Dermis microvascular lymphatic vessel endothelial cell (primary cell): ENCODE data around the gene MET. TPM values are rescaled to one million over a fixed set of nuclear protein-coding genes. Genes with fewer than 3 reads are reported as not detected.
"Not testable (repeated sequence)": the region's sequence is repeated elsewhere in the genome, so short reads cannot be mapped to it uniquely, and the experiment has no call there.

Experiments
- DNase-seq, 2 donors: peaks; one replicate each; pipeline versions ENCODE4 v3.0.0 to v3.0.0-alpha.2; 2010; ENCODE audit warnings: low read depth in 2 of 2
- total RNA-seq: library from RNA; depleted of rRNA; stranded (reverse); fragments of >200 nt; gene quantifications from 2 replicates; pipeline ENCODE4 v1.2.1, GENCODE V29; 2014

MET gene
- total RNA-seq, 1 donor from 2014 or later: 43.0 TPM

GRCh38 chr7:116697761-116698160 is 25.8 kb downstream of the MET start:
- no peak for DNase-seq

- DNase-seq: peak in 1 of 2 donors; percentile 58
Observed at GRCh38 chr7:116698396-116698795, 26.4 kb downstream of the MET start.

- no peak for DNase-seq
Observed at GRCh38 chr7:116698930-116699721, 27.1 kb downstream of the MET start.

DNA sequence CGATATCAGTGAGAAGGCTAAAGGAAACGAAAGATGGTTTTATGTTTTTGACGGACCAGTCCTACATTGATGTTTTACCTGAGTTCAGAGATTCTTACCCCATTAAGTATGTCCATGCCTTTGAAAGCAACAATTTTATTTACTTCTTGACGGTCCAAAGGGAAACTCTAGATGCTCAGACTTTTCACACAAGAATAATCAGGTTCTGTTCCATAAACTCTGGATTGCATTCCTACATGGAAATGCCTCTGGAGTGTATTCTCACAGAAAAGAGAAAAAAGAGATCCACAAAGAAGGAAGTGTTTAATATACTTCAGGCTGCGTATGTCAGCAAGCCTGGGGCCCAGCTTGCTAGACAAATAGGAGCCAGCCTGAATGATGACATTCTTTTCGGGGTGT is 27.7 kb downstream of the MET start:
- no peak for DNase-seq

- no peak for DNase-seq
Observed at GRCh38 chr7:116702046-116702785, 30.2 kb downstream of the MET start.

DNA sequence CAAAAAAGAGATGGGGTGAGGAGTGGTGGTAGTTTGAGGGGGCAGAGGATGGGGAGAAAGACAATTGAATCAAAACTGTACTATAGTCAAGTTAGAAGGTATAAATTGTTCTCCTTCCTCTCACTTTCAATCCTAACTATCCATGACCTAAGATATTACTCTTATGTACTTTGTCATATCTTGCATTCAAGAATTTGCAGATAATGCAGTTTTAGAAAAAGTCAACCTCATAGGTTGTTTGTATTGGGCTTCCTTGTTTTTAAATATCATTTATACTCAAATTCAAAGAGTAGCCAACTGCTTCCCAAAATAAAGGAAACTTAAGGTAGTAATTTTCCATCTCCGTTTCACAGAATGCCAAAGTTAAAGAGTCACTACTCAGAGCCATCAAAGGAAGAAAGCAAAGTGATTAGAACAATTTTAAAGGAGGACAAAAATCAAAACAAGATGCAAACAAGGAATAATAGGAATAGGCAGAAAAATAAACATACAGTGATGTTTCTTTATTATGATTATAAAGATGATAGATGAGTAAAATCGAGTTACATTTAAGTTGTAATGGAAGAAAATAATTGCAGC is 32.7 kb downstream of the MET start:
- no peak for DNase-seq

DNA sequence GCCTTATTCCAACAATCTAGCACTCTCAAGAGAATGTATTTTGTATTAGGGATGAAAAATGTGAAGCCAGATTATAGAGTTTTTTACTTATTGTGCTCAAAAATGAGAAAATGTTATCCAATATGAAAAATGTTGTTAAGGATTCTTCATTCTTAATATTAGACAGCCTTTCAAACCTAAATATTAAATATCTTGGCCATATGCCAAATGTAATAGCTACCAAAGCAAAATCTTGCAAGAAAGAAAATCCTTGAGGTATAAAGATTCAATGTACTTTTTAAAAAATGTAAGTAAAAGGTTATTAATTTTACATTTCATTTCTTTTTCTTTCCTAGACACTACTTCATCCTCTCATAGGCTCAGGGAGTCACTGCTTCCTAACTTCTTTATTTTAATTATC is 33.4 kb downstream of the MET start:
- no peak for DNase-seq

- peak in 1 of 2 donors; percentile 77 for DNase-seq
Observed at GRCh38 chr7:116706668-116707126, 34.7 kb downstream of the MET start.

GRCh38 chr7:116707289-116707688 is 35.3 kb downstream of the MET start:
- no peak for DNase-seq

DNA sequence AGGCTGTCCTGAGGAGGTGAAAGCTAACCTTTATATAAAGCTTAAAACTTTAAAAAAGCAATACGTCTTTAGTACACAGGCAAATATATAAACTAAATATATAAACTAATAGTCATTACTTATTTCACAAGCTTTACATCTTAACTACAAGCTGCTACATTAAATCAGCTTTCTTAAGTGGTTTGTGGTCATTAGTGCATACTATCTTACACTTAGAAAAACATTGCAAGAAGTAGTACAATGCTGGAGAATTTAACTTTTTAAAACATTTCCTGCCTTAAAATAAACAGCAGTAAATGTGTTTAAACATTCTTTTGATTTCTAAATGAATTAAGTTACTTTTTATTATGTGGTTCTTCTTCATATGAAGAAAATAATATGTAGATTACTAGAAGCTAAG is 36.3 kb downstream of the MET start:
- no peak for DNase-seq

DNA sequence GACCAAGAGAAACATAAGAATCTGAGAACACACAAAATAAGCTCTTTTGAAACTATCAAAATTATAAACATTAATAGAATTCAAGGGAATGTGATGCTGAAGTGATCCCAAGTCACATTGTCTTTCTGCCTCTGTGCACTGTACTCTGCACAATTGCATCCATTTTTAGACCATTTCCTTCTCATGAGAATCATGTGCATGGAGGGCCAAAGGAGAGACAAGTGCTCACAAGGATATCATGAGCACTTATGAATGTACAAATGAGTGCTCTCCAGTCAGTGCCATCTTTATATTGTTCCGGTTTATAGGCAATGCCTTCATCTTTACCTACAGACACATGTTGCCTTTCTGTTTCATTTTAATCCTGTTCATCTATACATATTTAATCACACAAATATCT is 36.9 kb downstream of the MET start:
- no peak for DNase-seq

DNA sequence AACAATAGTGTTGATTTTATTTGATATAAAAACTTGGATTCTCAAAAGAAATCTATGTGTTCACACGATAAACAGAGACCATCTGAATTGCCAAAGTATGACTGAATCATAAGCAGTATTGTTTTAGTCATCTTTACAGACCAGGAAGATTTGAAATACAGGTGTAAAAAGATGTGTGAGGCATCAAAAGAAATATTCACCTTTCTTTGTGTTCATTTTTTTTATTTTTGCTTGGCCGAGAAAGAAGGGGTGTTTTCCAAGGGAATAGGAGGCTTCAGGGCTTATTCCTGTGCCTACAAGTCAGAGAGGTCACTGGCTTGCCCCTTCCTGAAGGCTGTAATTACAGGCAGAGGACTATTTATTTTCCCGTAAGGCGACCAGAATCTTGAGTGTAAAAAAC is 37.3 kb downstream of the MET start:
- DNase-seq: no peak

- no peak for DNase-seq
Observed at GRCh38 chr7:116710764-116711452, 38.9 kb downstream of the MET start.

DNA sequence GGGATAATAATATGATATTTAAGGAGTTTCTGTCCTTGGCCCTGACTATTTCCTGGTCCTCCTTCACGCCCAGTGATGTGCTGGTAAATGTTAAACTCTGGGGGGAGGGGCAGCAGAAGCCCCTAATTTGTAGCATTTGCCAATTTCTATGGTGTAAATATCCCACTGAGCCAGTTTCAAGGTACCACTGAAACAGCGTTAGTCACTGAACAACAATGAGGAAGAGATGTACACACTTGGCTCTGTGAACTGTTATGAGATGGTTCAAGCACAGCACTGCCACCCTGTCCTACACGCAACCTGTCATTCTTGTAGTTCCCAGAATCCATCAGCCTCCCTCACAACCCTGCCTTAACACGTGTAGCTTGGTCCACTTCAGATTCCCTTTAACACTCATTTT is 39.8 kb downstream of the MET start:
- DNase-seq: no peak

- DNase-seq: no peak
Observed at GRCh38 chr7:116713500-116713899, 41.5 kb downstream of the MET start.

DNA sequence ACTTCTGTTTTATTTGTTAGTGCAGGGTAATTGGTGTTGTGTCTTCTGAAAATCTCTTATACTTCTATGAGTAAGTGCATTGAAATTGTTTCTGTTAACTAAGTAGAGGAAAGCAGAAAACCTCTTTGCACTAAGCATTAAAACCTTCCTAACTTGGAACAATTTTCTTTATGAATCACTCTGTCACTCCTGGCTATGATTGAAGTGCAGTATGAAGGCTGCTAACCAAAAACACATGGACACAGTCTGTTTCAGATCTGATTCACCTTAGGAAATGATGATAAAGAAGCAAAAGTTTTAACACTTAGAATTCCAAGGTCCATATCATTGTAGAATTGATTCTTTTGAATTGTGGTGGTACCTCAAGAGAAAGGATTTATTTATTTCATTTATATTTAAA is 41.9 kb downstream of the MET start:
- DNase-seq: no peak

GRCh38 chr7:116715077-116715476 is 43.1 kb downstream of the MET start:
- no peak for DNase-seq

- DNase-seq: no peak
Observed at GRCh38 chr7:116717137-116717536, 45.1 kb downstream of the MET start.

DNA sequence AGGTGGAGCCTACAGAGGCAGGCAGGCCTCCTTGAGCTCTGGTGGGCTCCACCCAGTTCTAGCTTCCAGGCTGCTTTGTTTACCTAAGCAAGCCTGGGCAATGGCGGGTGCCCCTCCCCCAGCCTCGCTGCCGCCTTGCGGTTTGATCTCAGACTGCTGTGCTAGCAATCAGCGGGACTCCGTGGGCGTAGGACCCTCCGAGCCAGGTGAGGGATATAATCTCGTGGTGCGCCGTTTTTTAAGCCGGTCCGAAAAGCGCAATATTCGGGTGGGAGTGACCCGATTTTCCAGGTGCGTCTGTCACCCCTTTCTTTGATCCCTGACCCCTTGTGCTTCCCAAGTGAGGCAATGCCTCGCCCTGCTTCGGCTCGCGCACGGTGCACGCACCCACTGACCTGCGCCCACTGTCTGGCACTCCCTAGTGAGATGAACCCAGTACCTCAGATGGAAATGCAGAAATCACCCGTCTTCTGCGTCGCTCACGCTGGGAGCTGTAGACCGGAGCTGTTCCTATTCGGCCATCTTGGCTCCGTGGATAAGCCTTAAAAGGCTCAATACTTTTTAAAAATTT is 52.0 kb downstream of the MET start:
- DNase-seq: not testable (repeated sequence)

- no peak for DNase-seq
Observed at GRCh38 chr7:116724560-116725231, 52.7 kb downstream of the MET start.

DNA sequence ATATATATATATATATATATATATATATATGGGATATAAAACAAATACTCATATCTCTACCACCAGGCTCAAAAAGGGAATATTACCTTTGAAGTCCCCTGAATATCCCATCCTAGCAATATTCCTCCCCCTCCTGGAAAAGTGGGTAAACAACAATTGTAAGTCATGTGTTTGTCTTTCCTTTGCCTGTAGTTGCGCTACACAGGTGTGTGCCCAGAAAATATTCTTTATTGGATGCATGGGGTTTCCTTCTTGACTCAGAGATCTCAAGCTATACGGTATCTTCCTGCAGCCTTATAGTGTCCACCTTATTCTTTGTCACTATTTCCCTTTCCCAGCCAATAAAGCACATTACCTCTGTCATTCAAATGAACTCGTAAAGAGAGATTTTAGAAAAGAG is 54.2 kb downstream of the MET start:
- no peak for DNase-seq
